ENCODE data around the gene TPGS1.

- no peak for TF ChIP-seq POLR2A (IDR thresholded peaks at IDR 0.05)
- TF ChIP-seq CTCF (IDR thresholded peaks at IDR 0.05), result no peak
These were observed 24.9 kb upstream of the TPGS1 start for GRCh38 chr19:482186-483041.
